Fibroblast of skin of scalp (primary cell): ENCODE measurements around the gene PHF21B.
"Not testable (repeated sequence)": the region's sequence is repeated elsewhere in the genome, so short reads cannot be mapped to it uniquely, and the experiment has no call there.

Experiments used
- DNase-seq: peaks from one replicate; pipeline ENCODE4 v3.0.0-alpha.2; 2013

The PHF21B gene

DNA sequence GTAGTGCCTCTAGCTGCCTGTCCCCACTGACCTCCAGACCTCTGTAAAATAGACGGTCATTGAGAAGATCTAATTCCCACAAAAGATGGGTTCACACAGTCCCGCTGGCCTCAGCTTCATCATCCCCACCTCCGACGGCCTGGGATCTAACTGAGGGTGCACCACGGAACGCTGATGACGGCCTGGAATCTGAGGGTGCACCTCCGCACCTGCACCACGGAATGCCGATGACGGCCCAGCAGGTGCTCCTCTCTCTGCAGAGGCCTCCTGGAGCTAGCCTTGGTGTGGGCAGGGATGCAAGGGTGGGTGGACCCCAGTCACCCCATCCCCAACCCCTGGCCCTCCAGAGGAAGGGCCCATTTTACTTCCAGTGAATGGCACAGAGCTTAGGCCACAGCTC is 77.3 kb downstream of the PHF21B start:
- DNase-seq, result no peak

DNA sequence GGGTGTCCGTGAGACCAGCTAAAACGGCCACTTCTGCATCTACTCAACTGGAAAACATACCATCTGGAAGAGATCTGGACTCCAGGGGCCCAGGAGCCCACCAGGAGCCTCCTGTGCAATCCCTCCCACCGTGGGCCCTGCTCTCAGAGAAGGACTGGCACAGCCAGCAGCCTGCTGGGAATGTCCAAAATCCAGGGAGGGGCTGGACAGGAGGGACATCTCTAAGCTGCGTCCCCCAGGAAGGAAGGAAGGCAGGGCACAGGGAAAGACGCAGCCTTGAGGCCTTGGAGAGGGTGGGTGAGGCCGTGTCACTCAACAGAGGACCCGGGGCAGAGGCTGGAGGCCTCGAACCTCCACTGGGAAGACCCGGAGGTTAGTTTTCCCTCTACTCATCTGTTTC is 78.0 kb downstream of the PHF21B start:
- DNase-seq, result no peak

DNA sequence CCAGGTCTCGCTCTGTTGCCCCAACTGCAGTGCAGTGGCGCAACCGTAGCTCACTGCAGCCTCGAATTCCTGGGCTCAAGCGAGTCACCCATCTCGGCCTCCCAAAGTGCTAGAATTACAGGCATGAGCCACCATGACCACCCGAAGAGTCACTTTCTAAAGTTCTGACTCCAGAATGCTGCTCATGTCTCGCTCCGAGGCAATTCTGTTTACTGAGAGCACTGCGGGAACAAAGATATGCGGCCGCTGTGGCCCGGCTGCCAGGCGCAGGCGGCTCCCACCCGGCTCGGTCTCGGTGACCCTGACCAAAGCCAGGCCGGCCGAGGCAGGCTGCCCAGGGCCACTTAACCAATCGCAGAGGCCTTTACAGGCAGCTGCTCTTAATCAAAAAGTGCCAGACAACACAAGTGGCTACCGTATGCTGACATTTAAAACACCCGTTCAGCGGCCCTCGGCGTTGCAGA is 78.7 kb downstream of the PHF21B start:
- DNase-seq, result peak; percentile 32

DNA sequence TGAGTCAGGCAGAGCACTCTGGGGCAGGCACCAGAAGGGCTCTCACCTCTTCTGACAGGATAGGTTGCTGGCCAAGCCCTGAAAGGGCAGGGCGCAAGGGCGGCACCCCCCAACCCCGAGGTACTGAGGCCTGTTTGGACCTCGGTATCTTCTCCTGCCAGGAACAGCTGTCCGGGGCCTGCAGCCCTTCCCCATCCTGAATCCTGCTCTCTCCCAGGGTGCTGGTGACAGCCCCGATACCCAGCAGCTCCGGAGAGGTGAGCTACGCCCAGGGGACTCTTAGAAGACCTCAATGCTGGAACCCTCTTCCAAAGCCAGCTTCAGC is 79.1 kb downstream of the PHF21B start:
- DNase-seq, result no peak

DNA sequence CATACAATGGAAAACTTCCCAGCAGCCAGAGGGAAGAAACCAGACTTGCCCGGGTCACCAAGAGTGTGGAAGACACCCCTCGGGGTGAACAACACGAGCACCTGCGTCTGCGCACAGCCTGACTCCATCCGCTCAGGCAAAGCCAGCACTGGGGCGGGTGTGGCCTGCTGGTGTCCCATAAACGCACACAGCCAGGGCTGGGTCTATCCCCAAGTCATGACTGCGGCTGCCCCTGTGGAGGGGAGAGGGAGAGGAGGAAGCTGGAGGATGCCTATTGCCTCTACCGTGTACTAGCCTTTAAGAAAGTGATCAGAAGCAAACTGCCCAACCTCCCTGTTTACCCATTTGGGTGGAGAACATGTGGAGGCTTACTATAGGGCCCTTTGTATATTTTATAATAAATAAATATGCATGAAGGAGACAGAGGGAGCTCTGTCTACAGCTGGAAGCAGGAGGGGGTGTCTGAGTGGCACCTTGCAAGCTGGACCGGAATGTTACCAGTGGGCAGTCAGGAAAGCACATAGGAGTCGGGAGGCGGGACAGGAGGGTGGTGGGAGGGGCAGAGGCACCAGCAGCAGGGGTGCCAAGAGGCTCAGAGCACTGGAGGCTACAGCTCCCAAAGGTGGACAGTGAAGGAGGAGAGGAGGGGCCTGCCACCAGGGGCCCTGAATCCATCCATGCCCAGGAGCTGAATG is 79.6 kb downstream of the PHF21B start:
- no peak for DNase-seq

DNA sequence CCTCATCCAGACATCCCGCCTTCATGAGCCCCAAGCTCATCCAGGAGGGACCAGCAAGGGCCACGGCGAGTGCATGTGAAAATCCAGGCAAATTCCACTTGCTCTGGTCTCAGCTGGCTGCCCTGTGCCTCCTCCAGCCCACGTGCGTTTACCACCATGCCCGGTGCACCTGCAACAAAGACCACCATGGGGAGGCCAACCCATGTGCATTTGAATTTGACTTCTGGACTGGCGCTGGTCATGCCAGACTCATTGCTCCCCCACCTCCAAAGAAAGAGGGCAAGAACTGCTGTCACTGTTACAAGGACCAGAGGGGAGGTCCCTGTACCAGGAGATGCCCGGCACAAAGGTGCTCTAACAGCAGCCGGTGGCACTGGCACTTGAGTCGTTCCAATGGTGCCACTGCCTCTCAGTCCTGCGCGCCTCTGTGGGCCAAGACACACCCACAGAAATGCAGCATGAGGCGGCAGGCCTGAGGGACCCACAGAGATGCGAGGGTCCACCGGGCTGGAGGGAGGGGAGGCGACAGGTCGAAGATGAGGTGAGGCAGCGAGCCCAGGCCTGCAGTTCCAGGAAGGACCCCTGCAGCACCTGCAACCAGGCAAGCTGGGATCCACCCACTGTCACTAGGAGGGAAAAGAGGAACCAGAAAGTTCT is 80.3 kb downstream of the PHF21B start:
- no peak for DNase-seq

DNA sequence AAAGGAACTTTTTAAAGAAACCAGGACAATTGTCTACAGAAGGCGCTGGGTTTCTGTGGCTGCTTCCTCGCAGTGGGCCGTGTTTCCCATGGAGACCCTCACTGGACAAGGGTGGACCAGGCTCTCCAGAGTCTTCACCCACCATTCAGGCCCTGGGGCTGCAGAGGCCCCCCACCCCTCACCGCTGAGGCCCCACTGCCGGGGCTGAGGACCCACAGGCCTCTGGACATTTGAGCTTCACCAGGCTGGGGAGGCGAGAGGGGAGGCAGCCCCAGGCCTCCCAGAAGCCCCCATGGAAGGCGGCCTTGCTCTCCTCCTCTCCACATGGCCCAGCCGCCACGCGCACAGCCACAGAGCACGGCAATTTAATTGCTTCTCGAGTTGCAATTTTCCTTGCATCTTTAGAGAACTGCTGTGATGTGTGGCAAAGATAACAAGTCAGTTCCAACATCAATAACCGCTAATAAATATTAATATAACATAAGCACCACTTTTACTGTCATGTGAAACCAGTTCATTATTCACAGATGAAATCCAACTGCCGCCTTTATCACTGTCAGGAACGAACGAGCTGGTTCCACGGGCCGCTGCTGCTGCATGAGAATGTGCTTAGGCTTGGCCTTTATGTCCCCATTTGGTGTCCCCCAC is 81.0 kb downstream of the PHF21B start:
- no peak for DNase-seq

DNA sequence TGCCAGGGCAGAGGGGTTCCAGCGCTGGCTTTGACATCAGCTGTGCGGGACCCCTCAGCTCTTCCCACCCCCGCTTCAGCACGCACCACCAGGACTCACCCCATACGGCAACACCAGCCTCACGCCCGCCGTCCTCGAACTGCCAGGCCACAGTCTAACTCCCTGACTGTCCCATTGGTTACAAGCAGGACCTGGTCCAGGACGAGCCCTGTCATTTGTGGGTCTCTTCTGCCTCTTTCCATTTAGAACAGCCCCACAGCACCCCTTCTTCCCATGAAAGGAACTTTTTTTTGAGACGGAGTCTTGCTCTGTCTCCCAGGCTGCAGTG is 81.7 kb downstream of the PHF21B start:
- no peak for DNase-seq

DNA sequence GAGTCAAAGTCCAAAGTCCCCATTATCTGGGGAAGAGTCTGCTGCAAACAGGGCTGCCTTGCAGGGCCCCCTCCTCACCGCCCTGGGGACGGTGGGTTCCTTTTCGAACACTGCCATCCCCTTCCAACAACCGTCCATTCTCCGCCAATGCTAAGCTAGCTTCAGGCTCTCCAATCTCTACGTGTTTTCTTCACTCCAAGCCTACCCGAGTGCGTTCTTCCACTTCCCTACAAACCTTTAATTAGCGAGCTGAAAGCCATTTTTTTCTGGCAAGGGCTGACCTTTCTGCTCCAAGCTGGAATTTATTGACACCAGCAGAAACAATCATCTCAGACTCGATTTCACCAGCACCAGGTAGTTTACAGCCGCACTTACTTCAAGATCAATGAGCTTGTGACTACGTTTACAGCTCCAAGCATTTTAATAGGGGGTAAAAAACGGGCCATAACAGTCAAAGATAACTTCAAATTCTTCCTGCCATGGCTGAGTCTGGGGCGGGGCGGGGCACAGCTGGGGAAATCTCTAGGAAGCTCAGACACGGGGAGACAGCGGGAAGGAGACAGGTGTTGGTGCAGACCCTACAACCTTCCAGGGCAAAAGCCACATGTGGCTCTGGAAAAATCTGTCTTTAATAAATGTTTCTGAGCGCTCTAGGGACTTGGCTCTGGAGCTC is 82.2 kb downstream of the PHF21B start:
- no peak for DNase-seq

DNA sequence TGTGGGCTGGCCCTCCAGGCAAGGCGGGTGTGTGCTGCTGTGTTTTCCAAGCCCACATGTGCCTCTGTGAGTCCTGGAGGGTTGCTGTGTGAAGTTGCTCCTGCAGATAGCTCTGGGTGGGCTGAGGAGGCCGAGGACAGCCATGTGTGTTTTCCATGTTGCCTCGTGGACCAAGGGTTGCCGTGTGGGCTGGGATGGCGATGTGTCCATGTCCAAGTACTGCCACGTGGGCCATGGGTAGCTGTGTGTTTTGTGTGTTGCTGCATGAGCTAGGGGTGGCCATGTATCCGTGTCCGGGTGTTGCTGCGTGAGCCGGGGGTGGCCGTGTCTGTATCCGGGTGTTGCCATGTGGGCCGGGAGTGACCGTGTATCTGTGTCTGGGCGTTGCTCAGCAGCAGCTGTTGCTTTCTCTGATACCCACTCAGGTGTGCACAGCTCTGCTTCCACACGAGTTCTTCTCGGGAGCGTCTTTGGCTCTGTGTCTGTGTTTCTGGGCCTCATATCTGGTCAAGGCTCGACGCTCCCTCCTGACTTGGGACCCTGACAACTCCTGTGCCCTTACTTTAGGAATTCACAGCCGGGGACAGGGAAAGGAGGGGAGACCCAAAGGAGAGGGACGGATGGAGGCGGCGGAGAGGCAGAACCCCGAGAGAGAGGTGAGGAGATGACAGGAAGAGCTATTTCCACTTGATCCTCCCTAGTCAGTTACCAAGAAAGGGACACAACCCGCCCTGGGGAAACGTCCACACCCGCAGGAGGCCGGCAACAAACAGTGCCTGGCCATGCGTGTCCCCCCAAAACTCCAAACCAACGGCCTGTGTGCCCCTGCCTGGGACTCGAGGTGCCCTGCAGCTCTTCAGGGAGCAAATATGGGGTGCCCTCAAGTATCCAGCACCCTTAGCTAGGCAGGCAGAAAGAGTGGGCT is 83.1 kb downstream of the PHF21B start:
- DNase-seq, result no peak

DNA sequence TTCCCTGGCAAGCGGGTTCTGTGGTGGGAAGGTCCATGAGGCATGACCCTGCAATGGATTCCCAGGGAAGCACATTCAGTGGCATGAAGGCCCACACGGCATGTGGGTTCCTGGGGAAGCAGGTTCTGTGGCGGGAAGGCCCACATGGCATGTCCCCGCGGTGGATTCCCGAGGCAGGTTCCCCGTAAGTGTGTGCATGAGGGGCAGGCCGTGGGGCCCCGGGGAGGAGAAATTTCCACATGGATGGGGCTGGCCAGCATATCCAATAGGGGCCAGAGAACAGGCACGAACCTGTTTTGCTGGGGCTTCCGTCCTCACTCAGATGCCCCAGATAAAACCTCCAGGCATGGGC is 83.7 kb downstream of the PHF21B start:
- no peak for DNase-seq

DNA sequence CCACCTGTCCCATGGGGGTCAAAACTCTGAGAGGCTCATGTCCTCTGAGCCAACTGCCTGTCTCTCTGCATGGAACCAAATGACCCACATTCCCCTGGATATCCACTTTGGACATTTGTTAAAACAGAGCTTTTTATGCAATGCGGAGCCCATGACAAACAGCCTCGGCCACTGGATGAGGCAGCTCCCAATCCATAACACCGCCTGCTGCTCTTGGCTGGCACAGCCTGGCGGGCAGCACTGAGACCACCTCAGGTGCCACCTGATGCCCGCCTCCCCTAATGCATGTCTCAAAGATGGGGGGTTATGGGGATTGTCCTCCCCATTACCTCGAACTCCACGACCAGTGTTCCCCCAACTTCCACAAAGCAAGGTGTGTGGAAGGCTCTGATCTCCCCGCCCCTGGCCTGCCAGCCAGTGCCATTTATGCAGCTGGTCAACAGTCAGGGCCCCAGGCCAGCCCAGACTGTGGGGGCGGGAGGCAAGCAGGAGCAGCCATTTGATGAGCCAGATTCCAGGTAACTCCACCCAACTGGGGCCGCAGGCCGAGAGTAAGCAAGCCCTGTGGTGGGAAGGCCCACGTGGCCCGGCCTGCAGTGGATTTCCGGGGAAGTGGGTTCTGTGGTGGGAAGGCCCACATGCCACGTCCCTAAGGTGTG is 84.2 kb downstream of the PHF21B start:
- DNase-seq, result no peak

DNA sequence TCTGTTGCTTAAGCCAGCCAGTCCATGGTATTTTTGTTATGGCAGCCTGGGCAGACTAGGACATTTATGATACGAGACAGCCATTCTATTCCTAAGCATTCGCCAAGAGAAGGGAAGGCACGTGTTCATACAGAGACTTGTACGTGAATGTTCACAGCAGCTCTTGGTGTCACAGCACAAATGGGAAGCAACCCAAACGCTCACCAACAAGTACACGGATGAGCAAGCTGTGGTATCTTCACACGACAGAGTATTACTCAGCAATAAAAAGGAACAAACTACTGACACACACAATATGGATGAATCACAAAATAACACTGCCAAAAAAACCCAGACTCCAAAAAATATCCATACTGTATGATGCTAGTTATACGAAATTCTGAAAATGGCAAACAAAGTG is 85.1 kb downstream of the PHF21B start:
- no peak for DNase-seq

DNA sequence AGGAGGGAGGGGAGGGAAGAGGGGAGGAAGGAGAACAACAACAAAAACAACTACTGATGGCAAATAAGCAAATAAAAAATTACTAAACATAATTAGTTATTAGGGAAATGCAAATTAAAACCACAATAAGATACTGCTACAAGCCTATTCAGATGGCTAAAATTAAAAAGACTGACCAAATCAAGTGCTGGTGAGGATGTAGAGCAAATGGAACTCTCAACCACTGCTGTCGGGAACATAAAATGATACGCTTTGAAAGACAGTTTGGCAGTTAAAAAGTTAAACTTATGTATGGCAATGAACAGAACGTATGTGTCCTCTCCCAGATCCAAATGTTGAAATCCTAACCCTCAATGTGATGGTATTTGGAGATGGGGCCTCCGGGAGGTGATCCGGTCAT is 85.7 kb downstream of the PHF21B start:
- no peak for DNase-seq

DNA sequence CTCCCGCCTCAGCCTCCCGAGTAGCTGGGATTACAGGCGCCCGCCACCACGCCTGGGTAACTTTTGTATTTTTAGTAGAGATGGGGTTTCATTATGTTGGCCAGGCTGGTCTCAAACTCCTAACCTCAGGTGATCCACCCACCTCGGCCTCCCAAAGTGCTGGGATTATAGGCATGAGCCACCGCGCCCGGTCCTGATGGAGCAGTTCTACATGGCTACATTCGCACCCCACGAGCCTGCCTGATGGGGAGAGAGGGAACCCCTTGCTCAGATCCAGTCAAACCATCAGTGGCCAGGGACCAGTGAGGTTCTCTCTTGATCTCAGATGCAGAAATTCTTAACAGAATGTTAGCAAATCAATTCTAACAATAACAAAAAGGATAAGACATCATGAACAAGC is 88.0 kb downstream of the PHF21B start:
- not testable (repeated sequence) for DNase-seq

DNA sequence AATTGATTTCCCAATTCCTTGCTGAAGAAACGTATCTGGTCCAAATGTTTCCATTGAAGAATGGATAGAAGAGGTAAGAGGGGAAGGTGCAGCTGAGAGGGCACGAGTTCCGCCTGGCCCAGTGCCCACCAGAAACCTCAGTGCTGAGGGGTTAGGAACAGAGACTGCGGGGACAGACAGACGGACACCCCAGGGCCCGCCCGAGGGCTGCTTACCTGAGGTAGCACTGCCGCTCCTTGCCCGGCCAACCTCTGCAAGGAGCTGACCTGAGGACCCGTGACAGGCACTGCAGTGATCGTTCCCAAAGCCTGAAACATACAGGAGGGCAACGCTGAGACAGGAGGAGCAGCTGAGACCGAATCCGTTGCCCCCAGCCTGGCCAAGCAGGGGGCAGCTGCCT is 89.6 kb downstream of the PHF21B start:
- no peak for DNase-seq

DNA sequence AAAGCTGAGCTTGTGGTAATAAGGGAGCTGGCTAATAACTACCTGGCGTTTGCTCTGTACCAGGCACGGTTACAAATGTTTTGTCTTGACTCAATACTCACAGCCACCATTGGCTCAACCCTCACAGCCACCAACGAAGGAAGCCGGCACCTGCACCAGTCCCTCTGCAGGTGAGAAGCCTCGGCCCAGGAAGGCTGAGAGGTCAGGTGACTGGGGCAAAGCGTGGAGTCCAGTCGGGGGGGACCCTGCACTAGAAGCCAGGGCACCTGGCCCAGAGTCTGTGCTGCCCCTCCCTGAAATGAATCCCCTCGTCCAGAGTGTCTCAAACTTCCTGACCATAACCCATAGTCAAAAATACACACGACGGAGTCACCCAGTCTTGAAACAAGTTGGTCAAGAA is 90.1 kb downstream of the PHF21B start:
- DNase-seq, result no peak

DNA sequence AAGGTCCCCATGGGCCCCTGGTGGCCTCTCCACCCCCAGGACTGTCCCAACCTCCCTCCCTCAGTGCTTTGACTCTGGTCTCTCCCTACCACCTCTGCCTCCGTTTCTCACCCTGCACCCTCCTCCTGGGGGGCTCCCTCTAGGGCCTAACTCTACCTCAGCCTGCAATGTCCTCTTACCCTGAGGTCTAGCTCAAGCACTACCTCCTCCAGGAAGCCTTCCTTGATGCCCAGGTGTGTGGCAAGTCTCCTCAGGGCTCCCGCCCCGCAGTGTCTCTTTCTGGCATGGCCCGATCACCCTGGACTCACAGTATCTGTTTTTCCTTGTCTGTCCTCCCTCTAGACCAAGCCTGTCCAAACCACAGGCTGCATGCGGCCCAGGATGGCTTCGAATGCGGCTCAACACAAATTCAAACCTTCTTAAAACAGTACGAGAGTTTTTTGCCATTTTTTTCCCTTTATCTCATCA is 90.8 kb downstream of the PHF21B start:
- DNase-seq, result no peak

DNA sequence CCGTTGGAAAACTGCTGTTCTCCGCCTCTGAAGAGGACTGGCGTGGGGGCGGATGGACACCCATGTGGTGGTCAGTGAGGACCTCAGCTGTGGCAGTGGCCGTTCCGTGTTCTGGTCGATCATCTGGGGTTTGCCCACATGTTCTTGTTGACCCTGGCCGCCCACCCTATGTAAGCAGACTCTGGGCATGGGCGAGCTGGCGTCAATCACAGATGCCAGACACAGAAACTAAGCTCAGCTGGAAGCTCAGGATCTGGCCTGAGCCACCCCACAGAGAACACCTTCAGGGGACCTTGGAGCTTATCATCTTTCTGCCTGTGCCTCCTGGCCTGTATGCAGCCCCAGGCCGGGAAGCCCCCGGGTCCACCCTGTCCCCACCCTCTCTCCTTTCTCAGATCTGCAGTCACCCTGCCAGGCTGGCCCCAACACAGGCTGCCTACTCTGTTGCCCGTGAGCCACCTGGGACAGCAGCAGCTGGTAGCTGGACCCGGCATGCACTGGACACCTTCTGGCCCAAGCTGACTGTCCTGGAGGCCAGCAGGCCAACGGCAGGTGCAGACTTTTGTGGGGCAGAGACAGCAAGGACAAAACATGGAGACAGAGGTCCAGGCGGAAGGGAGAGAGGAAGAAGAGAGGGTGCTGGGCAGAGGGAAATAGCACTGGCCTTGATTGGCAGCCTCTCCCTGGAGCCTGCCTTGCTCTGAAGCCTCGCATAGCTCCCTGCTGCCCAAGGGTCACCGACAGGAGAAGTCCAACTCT is 91.5 kb downstream of the PHF21B start:
- no peak for DNase-seq

DNA sequence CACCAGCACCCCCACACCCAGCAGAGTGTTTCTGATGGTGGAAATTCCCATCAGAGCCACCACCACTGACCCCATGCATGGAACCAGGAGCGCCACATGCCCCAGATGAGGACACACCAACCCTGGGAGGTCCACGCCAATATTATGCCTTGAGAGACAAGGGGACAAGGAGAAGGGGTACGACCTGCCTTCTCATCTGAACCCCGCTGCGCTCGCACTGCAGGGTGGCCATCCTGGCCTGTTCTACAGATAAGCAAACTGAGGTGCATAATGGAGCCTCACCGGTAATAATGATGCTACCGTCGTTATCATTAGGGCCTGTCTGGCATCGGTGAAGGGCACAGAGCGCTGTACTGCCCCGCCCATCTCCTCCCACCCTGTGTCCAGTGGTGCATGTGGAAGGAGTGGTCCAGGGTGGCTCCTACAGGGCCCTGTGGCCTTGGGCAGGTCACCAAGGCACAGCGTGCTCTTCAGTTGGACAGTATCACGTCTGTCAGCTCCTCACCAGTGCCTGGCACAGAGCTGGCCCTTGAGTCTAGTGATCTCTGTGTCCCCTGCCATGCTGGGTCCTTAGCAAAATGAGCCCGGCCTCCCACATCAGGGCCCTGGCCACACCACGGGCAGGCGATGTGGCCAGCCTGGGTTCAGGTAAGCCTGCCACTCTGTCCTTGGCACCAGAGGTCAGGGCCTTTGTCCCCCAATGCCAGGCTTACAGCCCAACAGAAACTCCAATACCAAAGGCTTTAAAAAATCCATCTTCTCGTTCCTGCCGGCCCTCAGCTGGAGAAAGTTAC is 92.2 kb downstream of the PHF21B start:
- DNase-seq, result no peak
